HEK293T (cell line): ENCODE data around the gene TPM1.

Experiments
- BHLHE40 ChIP-seq: fragments of 450-650 bp; IDR thresholded peaks from 2 replicates; pipeline ENCODE4 v1.6.1; 2016; ENCODE audit warnings: mild to moderate bottlenecking, moderate library complexity, borderline replicate concordance
- FOXM1 ChIP-seq: fragments of 450-650 bp; IDR thresholded peaks from 2 replicates; pipeline ENCODE4 v1.6.1; 2017; ENCODE audit warnings: mild to moderate bottlenecking, borderline replicate concordance
- LEF1 ChIP-seq: fragments of 450-650 bp; IDR thresholded peaks from 2 replicates; pipeline ENCODE4 v1.6.1; 2017; ENCODE audit warnings: mild to moderate bottlenecking, borderline replicate concordance
- PKNOX1 ChIP-seq: fragments of 450-650 bp; IDR thresholded peaks from 2 replicates; pipeline ENCODE4 v1.6.1; 2016
- SP1 ChIP-seq: fragments of 450-650 bp; IDR thresholded peaks from 2 replicates; pipeline ENCODE4 v1.6.1; 2017

- no peak for TF ChIP-seq PKNOX1
- no peak for TF ChIP-seq SP1
- no peak for TF ChIP-seq BHLHE40
- no peak for TF ChIP-seq LEF1
- TF ChIP-seq FOXM1, result no peak
These were observed 20.7 kb downstream of the TPM1 start for GRCh38 chr15:63063164-63063756.
